Measurements from ENCODE around the gene NRXN3. TPM values are rescaled to one million over a fixed set of nuclear protein-coding genes. Genes with fewer than 3 reads are reported as not detected.
A peak's percentile ranks its signal among the peaks of the same experiment; 100 is the strongest.

Gene NRXN3
- total RNA-seq, 1 experiment from 2014 or later, result 1.1 TPM

DNA sequence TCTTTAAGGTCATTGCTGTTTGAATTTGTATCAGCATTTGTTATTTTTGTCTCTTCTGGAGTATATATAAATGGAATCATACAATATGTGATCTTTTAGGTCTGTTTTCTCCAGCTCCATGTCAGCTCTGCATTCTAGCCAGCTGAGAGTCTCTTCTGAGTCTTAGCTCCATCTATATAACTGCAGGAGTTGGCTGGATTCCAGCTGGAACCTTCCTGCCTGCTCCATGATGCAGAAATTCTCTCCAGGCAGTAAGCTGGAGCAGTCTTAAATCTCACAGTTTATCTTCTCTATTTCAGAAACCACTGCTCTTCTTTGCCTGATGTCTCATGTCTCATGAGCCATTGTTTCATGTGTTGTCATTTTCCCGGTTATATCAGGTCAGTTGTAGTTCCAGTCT lies 827.6 kb downstream of the NRXN3 start:
- ATAC-seq, result no peak
- intact Hi-C loops (cut with micrococcal nuclease), result no loop called here
- Histone ChIP-seq H3K4me2 (ENCODE audit: low read length) (no peak overlapping the region), H3F3A (ENCODE audit: low read length, unreplicated experiment) (no peaks in the 10 kb centered on the region), H4K20me1 (ENCODE audit: low read length) (no peaks in the 10 kb centered on the region), H3K79me2 (ENCODE audit: low read length) (no peaks in the 10 kb centered on the region), H3K36me3 (ENCODE audit: low read depth, low read length) (no peaks in the 10 kb centered on the region), H3K9ac (ENCODE audit: low read length) (no peak overlapping the region), H2AFZ (ENCODE audit: low read length) (no peak overlapping the region), H3K4me1 (ENCODE audit: insufficient read depth, low read length) (no peaks in the 10 kb centered on the region), H3K27me3 (ENCODE audit: low read length) (no peaks in the 10 kb centered on the region), H3K27ac (ENCODE audit: low read length) (no peak overlapping the region), H3K9me3 (ENCODE audit: low read length) (no peaks in the 10 kb centered on the region), H3K9me2 (replicated peaks; ENCODE audit: low read length) (no peaks in the 10 kb centered on the region), H3K4me3 (ENCODE audit: low read length) (no peak overlapping the region)
- ChIA-PET CTCF (no interaction called here), POLR2A (ENCODE audit: unreplicated experiment) (no interaction called here)
- DNase-seq, result no peak
- no TSS peak for BruUV-seq (replicated peaks)
- TF ChIP-seq EZH2phosphoT487 (IDR thresholded peaks at IDR 0.05; ENCODE audit: borderline replicate concordance, low read length) (no peak), EZH2 (IDR thresholded peaks at IDR 0.05; ENCODE audit: low read length, unreplicated experiment) (no peak)
- TF ChIP-seq, protein P1, sequence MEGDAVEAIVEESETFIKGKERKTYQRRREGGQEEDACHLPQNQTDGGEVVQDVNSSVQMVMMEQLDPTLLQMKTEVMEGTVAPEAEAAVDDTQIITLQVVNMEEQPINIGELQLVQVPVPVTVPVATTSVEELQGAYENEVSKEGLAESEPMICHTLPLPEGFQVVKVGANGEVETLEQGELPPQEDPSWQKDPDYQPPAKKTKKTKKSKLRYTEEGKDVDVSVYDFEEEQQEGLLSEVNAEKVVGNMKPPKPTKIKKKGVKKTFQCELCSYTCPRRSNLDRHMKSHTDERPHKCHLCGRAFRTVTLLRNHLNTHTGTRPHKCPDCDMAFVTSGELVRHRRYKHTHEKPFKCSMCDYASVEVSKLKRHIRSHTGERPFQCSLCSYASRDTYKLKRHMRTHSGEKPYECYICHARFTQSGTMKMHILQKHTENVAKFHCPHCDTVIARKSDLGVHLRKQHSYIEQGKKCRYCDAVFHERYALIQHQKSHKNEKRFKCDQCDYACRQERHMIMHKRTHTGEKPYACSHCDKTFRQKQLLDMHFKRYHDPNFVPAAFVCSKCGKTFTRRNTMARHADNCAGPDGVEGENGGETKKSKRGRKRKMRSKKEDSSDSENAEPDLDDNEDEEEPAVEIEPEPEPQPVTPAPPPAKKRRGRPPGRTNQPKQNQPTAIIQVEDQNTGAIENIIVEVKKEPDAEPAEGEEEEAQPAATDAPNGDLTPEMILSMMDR (conservative IDR thresholded peaks at IDR 0.05; ENCODE audit: low read depth, low read length), result no peak

DNA sequence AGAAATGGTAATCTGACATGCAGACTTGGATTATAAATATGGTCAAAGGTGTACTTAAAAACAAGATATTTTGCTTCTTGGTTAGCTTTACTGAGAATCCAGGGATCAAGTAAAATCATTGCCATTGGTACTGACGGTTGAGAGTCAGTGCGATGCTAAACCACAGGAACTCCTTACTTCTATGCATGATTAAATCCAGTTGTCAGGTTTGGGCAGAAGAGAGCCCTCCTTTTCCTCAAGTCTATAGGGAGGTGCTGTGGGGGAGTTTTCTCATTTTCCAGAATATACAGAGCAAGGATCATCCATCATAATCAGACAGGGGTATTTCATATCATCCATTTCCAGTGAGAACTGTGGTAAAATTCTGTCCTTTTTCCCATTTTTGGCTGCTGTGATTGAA lies 839.1 kb downstream of the NRXN3 start:
- no peak overlapping the region for H3K4me3 ChIP-seq (ENCODE audit: low read length)
- no peaks in the 10 kb centered on the region for H4K20me1 ChIP-seq (ENCODE audit: low read length)
- intact Hi-C loops (cut with micrococcal nuclease), result no loop called here
- BruUV-seq (replicated peaks), result no TSS peak
- H3K4me2 ChIP-seq (ENCODE audit: low read length), result no peak overlapping the region
- no peaks in the 10 kb centered on the region for H3F3A ChIP-seq (ENCODE audit: low read length, unreplicated experiment)
- ChIA-PET POLR2A (ENCODE audit: unreplicated experiment) (no interaction called here), CTCF (no interaction called here)
- TF ChIP-seq, protein P1 (conservative IDR thresholded peaks at IDR 0.05; ENCODE audit: low read depth, low read length), result no peak
- TF ChIP-seq EZH2 (IDR thresholded peaks at IDR 0.05; ENCODE audit: low read length, unreplicated experiment), result no peak
- no peak for TF ChIP-seq EZH2phosphoT487 (IDR thresholded peaks at IDR 0.05; ENCODE audit: borderline replicate concordance, low read length)
- H3K9ac ChIP-seq (ENCODE audit: low read length), result no peak overlapping the region
- H3K27me3 ChIP-seq (ENCODE audit: low read length), result no peaks in the 10 kb centered on the region
- no peaks in the 10 kb centered on the region for H3K79me2 ChIP-seq (ENCODE audit: low read length)
- H2AFZ ChIP-seq (ENCODE audit: low read length), result no peak overlapping the region
- no peaks in the 10 kb centered on the region for H3K9me3 ChIP-seq (ENCODE audit: low read length)
- DNase-seq, result no peak
- H3K27ac ChIP-seq (ENCODE audit: low read length), result no peak overlapping the region
- H3K36me3 ChIP-seq (ENCODE audit: low read depth, low read length), result no peaks in the 10 kb centered on the region
- H3K4me1 ChIP-seq (ENCODE audit: insufficient read depth, low read length), result peaks cover 13% of the 10 kb centered on the region
- no peak for ATAC-seq
- no peaks in the 10 kb centered on the region for H3K9me2 ChIP-seq (replicated peaks; ENCODE audit: low read length)

DNA sequence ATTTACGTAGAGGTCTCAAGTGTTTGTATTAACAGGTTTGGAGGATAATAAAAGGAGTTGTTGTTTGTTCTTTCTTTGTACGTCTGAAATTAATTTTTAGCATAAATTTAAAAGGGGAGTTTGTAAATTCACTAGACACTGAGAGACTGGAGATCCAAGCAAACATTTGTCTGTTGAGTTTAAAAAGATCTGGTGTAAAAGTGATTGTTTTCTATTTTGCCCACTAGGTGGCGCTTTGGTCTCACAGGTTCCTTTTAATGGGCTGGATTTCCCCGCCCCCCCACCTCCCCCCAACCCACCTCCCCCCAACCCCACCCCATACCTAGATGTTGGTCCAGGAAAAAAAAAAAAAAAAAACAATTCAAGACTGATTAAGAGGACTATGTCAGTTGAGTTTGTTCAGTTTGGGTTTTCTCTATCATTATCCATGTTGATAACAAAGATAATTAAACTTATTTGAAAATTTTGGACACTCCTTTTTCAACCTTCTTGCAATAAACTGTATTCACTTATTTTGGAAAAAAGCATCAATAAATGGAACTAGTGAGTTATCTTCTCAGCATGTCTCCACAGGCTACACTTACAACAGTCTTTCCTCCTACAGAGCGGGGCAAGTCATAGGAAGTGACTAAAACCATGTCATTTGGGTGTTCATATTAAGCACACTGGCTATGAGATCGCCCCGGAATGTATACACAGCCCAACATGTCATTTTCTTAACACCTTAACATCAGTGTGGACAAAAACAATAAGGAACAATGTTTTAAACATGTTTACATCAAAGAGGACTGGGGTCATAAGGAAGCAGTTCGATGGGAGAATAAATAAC lies 841.1 kb downstream of the NRXN3 start:
- BruUV-seq (replicated peaks), result no TSS peak
- intact Hi-C loops (cut with micrococcal nuclease), result loop anchor here (1.0 to 5.0 kb wide), 7 partner anchors 191 to 1046 kb away; no protein-coding TSS in a partner anchor
- H3K9me3 ChIP-seq (ENCODE audit: low read length), result no peaks in the 10 kb centered on the region
- peak; percentile 97 for ATAC-seq
- no peaks in the 10 kb centered on the region for H3K36me3 ChIP-seq (ENCODE audit: low read depth, low read length)
- no peaks in the 10 kb centered on the region for H3F3A ChIP-seq (ENCODE audit: low read length, unreplicated experiment)
- peak overlapping the region; percentile 62 for H3K4me2 ChIP-seq (ENCODE audit: low read length)
- peaks cover 14% of the 10 kb centered on the region for H3K4me1 ChIP-seq (ENCODE audit: insufficient read depth, low read length)
- peak overlapping the region; percentile 88 for H3K27ac ChIP-seq (ENCODE audit: low read length)
- no peaks in the 10 kb centered on the region for H3K9me2 ChIP-seq (replicated peaks; ENCODE audit: low read length)
- H3K4me3 ChIP-seq (ENCODE audit: low read length), result peak overlapping the region; percentile 23; the same call in 1 of the 2 replicates
- POLR2A ChIA-PET (ENCODE audit: unreplicated experiment), result no interaction called here
- H3K27me3 ChIP-seq (ENCODE audit: low read length), result no peaks in the 10 kb centered on the region
- peak overlapping the region; percentile 61; the same call in 1 of the 2 replicates for H2AFZ ChIP-seq (ENCODE audit: low read length)
- TF ChIP-seq, protein P1 (conservative IDR thresholded peaks at IDR 0.05; ENCODE audit: low read depth, low read length), result peak; percentile 47
- TF ChIP-seq EZH2phosphoT487 (IDR thresholded peaks at IDR 0.05; ENCODE audit: borderline replicate concordance, low read length) (no peak), EZH2 (IDR thresholded peaks at IDR 0.05; ENCODE audit: low read length, unreplicated experiment) (no peak)
- CTCF ChIA-PET, result no interaction called here
- no peaks in the 10 kb centered on the region for H4K20me1 ChIP-seq (ENCODE audit: low read length)
- H3K9ac ChIP-seq (ENCODE audit: low read length), result peak overlapping the region; percentile 52; the same call in 1 of the 2 replicates
- DNase-seq, result peak; percentile 85
- no peaks in the 10 kb centered on the region for H3K79me2 ChIP-seq (ENCODE audit: low read length)
